MM.1S (cell line): Measurements from ENCODE around the gene WASL.

Experiments
- DNase-seq: peaks from one replicate; pipeline ENCODE4 v3.0.0-alpha.2; 2015
- H2AFZ ChIP-seq: fragments of 300-600 bp; sonication (generic); 2 replicates; pipeline ENCODE4 v1.6.0; 2016; ENCODE audit warnings: antibody characterized with exemption, low read length
- H3F3A ChIP-seq: fragments of 300-600 bp; sonication (generic); 2 replicates; pipeline ENCODE4 v1.6.1; 2016; ENCODE audit warnings: mild to moderate bottlenecking, antibody characterized with exemption, low read length, moderate library complexity, mixed read lengths; ENCODE audit not compliant: insufficient read depth
- H3K27ac ChIP-seq: fragments of 300-600 bp; sonication (generic); 2 replicates; pipeline ENCODE4 v1.5.1; 2016; ENCODE audit warnings: mild to moderate bottlenecking, low read length
- H3K27me3 ChIP-seq: fragments of 300-600 bp; sonication (generic); replicated peaks from 2 replicates; pipeline ENCODE4 v1.6.0; 2016; ENCODE audit warnings: low read length; ENCODE audit not compliant: insufficient read depth
- H3K36me3 ChIP-seq: fragments of 300-600 bp; sonication (generic); replicated peaks from 2 replicates; pipeline ENCODE4 v1.6.1; 2016; ENCODE audit warnings: mild to moderate bottlenecking, low read length, mixed read lengths; ENCODE audit not compliant: insufficient read depth
- H3K4me1 ChIP-seq: fragments of 300-600 bp; sonication (generic); 2 replicates; pipeline ENCODE4 v1.6.1; 2016; ENCODE audit warnings: low read length, mixed read lengths
- H3K4me2 ChIP-seq: fragments of 300-600 bp; sonication (generic); 2 replicates; pipeline ENCODE4 v1.6.0; 2016; ENCODE audit warnings: low read depth, low read length
- H3K4me3 ChIP-seq: fragments of 300-600 bp; sonication (generic); 2 replicates; pipeline ENCODE4 v1.5.1; 2016; ENCODE audit warnings: low read length, mixed read lengths
- H3K79me2 ChIP-seq: fragments of 300-600 bp; sonication (generic); 2 replicates; pipeline ENCODE4 v1.6.1; 2016; ENCODE audit warnings: mixed run types, low read length, mixed read lengths
- H3K9ac ChIP-seq: fragments of 300-600 bp; sonication (generic); 2 replicates; pipeline ENCODE4 v1.6.1; 2016; ENCODE audit warnings: low read length, mixed read lengths
- H3K9me2 ChIP-seq: fragments of 300-600 bp; sonication (generic); replicated peaks from 2 replicates; pipeline ENCODE4 v1.6.1; 2016; ENCODE audit warnings: mild to moderate bottlenecking, low read length, mixed read lengths; ENCODE audit not compliant: insufficient read depth
- H3K9me3 ChIP-seq: fragments of 300-600 bp; sonication (generic); replicated peaks from 2 replicates; pipeline ENCODE4 v1.6.1; 2016; ENCODE audit warnings: mild to moderate bottlenecking, low read length, mixed read lengths; ENCODE audit not compliant: insufficient read depth
- H4K20me1 ChIP-seq: fragments of 300-600 bp; sonication (generic); 2 replicates; pipeline ENCODE4 v1.6.1; 2016; ENCODE audit warnings: mild to moderate bottlenecking, low read length, moderate library complexity, mixed read lengths; ENCODE audit not compliant: insufficient read depth
- CTCF ChIP-seq: fragments of 300-600 bp; sonication (generic); IDR thresholded peaks from 2 replicates; pipeline ENCODE4 v1.5.1; 2016; ENCODE audit warnings: antibody characterized with exemption, low read length, mixed read lengths
- EZH2 ChIP-seq: fragments of 300-600 bp; sonication (generic); optimal IDR thresholded peaks from 2 replicates; pipeline ENCODE3; 2017; ENCODE audit warnings: low read depth, mild to moderate bottlenecking, antibody characterized with exemption, low read length, mixed read lengths
- EZH2phosphoT487 ChIP-seq: fragments of 300-600 bp; sonication (generic); IDR thresholded peaks from 2 replicates; pipeline ENCODE4 v1.6.1; 2018; ENCODE audit warnings: antibody characterized with exemption, low read length

WASL gene

GRCh38 chr7:123669485-123669884, 79.3 kb downstream of the WASL start:
- Histone ChIP-seq H4K20me1 (no peaks in the 10 kb centered on the region), H3K9me3 (no peaks in the 10 kb centered on the region), H3K36me3 (no peaks in the 10 kb centered on the region), H3K9ac (no peak overlapping the region), H3K9me2 (no peaks in the 10 kb centered on the region), H3K27ac (no peak overlapping the region), H3K4me2 (no peak overlapping the region), H3K27me3 (no peaks in the 10 kb centered on the region), H2AFZ (no peak overlapping the region), H3K79me2 (no peaks in the 10 kb centered on the region), H3F3A (no peaks in the 10 kb centered on the region), H3K4me3 (no peak overlapping the region), H3K4me1 (no peaks in the 10 kb centered on the region)
- no peak for TF ChIP-seq CTCF
- no peak for TF ChIP-seq EZH2phosphoT487
- TF ChIP-seq EZH2 = no peak
- DNase-seq = no peak

DNA sequence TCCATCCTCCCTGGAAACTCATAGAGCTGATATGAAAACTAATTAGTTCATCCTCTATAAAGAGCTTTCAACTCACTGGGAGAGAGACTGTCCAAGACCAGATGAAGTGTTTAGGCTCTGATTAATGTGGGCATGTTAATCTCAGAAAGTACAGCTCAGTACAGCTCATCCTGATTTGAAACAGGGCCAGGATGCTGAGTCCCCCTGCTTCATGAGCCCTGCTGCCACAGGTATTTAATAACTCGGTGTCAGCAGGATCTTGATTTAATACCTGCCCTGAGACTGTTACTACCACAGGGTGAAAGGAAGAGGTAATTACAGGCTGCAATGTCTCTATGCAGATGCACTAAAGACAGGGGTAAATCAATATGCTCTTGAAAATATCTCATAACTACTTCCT, 82.3 kb downstream of the WASL start:
- Histone ChIP-seq H3K4me3 (no peak overlapping the region), H3K4me2 (no peak overlapping the region), H3F3A (no peaks in the 10 kb centered on the region), H4K20me1 (no peaks in the 10 kb centered on the region), H2AFZ (no peak overlapping the region), H3K9me2 (no peaks in the 10 kb centered on the region), H3K36me3 (no peaks in the 10 kb centered on the region), H3K4me1 (no peaks in the 10 kb centered on the region), H3K27ac (no peak overlapping the region), H3K79me2 (no peaks in the 10 kb centered on the region), H3K9ac (no peak overlapping the region), H3K27me3 (no peaks in the 10 kb centered on the region), H3K9me3 (no peaks in the 10 kb centered on the region)
- TF ChIP-seq CTCF (no peak), EZH2 (no peak), EZH2phosphoT487 (no peak)
- no peak for DNase-seq

DNA sequence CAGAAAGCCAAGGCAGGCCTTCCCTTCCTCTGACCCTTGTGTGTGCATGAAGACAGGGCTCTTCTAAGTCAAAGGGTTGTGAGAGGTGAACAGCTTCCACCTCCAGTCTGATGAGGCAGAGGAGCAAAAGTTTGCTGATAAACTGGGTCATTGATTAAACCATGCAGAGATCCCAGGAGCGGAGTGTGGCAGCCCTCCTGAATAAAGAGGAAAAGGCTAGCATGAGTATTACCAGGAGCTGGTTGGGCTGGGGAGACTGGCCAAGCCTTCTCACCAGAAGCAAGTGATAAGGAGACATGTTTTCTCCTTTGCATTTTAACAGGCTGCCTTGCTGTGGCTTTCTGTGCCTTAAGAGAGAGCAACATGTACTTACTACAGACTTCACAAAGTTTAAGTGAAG, 82.9 kb downstream of the WASL start:
- TF ChIP-seq EZH2 (no peak), EZH2phosphoT487 (no peak)
- Histone ChIP-seq H3K9ac (no peak overlapping the region), H3K79me2 (no peaks in the 10 kb centered on the region), H3K27me3 (no peaks in the 10 kb centered on the region), H3K9me2 (no peaks in the 10 kb centered on the region), H3K4me1 (no peaks in the 10 kb centered on the region), H3K9me3 (no peaks in the 10 kb centered on the region), H3K4me3 (no peak overlapping the region), H4K20me1 (no peaks in the 10 kb centered on the region), H3K4me2 (no peak overlapping the region), H3F3A (no peaks in the 10 kb centered on the region), H3K36me3 (no peaks in the 10 kb centered on the region), H3K27ac (no peak overlapping the region), H2AFZ (no peak overlapping the region)
- DNase-seq = no peak

DNA sequence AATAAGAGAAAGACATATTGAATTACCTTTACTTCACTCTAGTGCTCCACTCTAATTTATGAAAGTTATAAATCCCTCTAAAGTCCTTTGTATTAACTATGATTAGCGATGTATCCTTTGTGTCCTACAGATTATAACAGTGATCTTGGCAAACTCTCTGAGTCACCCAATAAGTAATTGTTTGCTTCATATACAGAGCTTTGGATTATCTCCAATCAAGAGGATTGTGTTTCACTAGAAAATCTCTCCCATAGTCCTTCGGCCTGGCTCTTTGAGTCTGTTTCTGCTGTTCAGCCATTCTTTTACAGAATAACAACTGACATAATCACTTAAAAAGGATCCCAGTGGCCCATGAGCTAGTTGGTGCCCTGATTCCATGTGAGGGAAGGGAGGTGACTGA, 83.6 kb downstream of the WASL start:
- no peak overlapping the region for H3K9ac ChIP-seq
- no peaks in the 10 kb centered on the region for H3K27me3 ChIP-seq
- TF ChIP-seq EZH2 (no peak), CTCF (no peak), EZH2phosphoT487 (no peak)
- H3K4me3 ChIP-seq = no peak overlapping the region
- H4K20me1 ChIP-seq = no peaks in the 10 kb centered on the region
- H3K4me1 ChIP-seq = no peaks in the 10 kb centered on the region
- no peak for DNase-seq
- H3K27ac ChIP-seq = no peak overlapping the region
- H3K79me2 ChIP-seq = no peaks in the 10 kb centered on the region
- H3K9me3 ChIP-seq = no peaks in the 10 kb centered on the region
- no peaks in the 10 kb centered on the region for H3K9me2 ChIP-seq
- no peaks in the 10 kb centered on the region for H3F3A ChIP-seq
- no peak overlapping the region for H2AFZ ChIP-seq
- no peak overlapping the region for H3K4me2 ChIP-seq
- H3K36me3 ChIP-seq = no peaks in the 10 kb centered on the region
